Left renal cortex interstitium (tissue), 4 donors: ENCODE measurements around the gene FBXL13. TPM values are rescaled to one million over a fixed set of nuclear protein-coding genes. Genes with fewer than 3 reads are reported as not detected.
"Not testable (repeated sequence)": the region's sequence is repeated elsewhere in the genome, so short reads cannot be mapped to it uniquely, and the experiment has no call there.

Experiments used
- DNase-seq, 4 donors: peaks; one replicate each; pipeline ENCODE4 v3.0.0-alpha.2; 2013; ENCODE audit warnings: low read depth in 4 of 4, low spot score in 2 of 4, missing footprints in 1 of 4
- polyA plus RNA-seq, 4 donors: library from polyadenylated mRNA; unstranded; fragments of 120-200 nt; gene quantifications; one replicate each; pipeline ENCODE4 v1.2.1, GENCODE V29; 2013; ENCODE audit not compliant: insufficient read length in 4 of 4

The FBXL13 gene
- polyA plus RNA-seq, 4 donors = 1.5 to 4.1 (median 3.3) TPM

DNA sequence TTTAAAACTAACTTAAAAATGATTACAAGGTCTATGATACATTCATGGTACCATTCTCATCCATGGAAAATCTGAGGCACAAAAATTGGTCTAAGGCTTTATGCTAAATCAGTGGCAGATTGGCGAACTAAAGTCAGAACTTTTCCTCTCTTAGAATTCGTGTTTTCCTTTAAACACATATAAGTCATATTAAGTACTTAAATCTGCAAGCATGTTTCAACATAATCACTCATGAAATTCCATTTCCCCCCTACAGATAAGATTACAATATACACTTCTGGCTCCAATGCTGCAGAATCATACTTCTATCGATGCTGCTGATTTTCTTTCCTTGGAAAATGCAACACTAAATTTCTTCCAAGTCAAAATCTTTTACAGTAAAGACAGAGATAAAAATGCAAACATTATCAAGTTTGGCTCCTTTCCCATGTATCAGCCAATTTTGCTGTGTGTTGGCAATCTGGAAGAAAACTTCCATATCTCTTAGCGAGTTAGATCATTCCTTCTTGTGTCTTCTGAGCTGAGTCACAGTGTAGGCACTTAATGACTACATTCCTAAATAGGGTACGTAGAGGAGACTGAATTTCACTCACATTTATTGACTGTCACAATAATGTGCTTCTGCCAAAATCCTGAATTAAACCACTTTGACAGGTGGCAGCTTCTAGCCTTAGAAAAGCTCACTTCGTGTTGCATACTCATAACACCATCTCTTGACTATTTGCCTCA is 238.2 kb downstream of the FBXL13 start:
- no peak for DNase-seq

DNA sequence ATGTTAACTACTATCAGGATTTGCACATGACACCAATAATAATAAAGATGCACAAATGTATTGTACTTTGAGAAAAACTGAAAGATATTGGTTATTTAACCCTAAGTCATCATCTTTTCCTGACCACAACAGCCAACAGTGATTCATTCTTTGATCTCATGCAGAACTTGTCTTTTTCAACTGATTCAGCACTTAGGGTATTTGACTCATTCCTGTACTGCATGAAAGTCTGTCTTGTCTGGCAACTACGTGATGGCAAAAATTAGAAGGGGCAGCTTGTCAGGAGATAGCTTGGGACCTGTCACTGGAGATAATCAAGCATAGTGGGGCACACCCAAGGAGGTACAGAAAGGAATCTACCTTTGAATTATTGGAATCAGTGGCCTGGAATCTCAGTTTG is 239.6 kb downstream of the FBXL13 start:
- DNase-seq = no peak

GRCh38 chr7:102834466-102834865 is 240.1 kb downstream of the FBXL13 start:
- no peak for DNase-seq

DNA sequence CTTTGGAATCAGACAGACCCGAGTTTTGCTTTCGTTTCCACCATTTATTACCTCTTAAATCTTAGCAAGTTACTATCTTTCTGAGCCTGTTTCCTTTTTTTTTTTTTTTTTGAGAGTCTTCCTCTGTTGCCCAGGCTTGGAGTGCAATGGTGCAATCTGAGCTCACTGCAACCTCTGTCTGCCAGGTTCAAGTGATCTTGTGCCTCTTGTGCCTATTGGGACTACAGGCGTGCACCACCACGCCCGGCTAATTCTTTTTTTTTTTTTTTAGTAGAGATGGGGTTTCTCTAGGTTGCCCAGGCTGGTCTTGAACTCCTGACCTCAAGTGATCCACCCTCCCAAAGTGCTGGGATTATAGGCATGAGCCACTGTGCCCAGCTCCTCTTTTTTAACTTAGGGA is 241.3 kb downstream of the FBXL13 start:
- no peak for DNase-seq

DNA sequence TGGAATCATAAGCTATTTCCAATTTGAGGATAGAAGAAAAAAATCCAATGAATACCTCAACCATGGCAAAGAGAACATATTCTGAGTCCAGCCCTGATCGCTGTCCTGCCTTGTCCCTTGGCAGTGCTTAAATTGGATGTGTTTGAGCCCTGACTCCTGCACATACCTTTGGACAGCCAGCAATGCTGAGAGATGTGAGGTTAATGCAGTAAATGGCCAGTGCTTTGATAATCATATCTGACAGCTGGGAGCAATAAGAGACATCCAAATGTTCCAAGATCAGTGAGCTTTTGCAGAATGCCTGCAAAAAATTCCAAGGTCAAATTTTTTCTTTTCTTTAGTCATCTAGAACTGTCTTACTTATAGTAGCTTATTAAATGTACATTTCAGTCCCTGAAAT is 241.9 kb downstream of the FBXL13 start:
- no peak for DNase-seq

GRCh38 chr7:102830197-102830596 is 244.4 kb downstream of the FBXL13 start:
- no peak for DNase-seq

GRCh38 chr7:102829075-102829474 is 245.5 kb downstream of the FBXL13 start:
- no peak for DNase-seq

GRCh38 chr7:102828286-102828685 is 246.3 kb downstream of the FBXL13 start:
- DNase-seq = no peak

DNA sequence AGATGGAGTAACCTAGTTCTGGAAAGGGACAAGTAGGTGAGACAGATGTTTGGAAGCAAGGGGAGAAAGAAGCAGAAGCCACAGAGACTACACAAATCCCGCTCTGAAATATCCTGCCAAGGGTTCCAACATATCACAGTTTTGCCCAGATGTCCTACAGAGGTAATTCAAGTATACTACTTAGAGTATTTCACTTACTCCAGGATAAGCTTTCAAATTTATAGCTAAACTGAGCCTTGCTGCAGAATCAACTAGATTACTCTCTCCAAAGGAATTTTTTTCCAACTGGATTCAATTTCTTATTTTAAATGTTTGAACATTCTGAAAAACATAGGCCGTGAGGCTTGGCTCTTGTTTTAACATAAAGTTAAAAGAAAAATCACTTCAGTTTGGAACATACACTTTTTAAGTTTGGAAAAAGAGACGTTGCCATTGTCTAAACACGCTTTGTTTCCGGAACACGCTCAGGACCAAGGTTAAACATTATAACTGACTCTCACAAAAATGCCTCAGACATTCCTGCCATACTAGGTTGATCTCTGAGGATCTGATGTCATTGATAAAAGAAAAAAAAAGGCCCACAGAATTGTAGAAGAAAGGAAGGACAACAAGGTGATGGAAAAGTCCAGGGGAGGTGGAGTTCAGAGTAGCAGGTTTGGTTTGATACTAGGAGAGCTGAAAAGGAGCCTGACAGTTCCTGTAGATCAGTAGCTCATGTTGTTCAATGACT is 251.0 kb downstream of the FBXL13 start:
- no peak for DNase-seq

- DNase-seq = no peak
Observed at GRCh38 chr7:102821994-102822747, 252.4 kb downstream of the FBXL13 start.

DNA sequence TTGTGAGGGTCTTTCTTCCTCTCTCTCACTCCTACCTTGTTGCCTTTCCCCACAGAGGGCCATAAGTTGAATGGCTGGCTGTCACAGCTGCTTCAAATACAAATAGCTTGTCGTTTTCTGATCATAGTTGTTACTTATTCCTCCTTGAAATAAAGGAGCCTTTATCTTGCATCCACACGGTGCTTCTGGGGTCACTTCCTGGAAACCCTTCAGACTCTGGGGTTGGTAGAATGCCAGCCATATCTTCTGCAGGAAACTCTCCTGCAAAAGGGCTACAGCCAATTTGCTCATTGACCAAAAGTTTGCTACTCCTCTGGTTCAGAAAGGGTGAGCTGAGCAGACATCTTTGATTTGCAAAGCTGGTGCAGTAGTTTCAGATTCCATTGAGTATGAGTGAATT is 255.4 kb downstream of the FBXL13 start:
- DNase-seq = no peak

- DNase-seq = no peak
Observed at GRCh38 chr7:102817616-102818573, 256.7 kb downstream of the FBXL13 start.

- no peak for DNase-seq
Observed at GRCh38 chr7:102814025-102814471, 260.5 kb downstream of the FBXL13 start.

DNA sequence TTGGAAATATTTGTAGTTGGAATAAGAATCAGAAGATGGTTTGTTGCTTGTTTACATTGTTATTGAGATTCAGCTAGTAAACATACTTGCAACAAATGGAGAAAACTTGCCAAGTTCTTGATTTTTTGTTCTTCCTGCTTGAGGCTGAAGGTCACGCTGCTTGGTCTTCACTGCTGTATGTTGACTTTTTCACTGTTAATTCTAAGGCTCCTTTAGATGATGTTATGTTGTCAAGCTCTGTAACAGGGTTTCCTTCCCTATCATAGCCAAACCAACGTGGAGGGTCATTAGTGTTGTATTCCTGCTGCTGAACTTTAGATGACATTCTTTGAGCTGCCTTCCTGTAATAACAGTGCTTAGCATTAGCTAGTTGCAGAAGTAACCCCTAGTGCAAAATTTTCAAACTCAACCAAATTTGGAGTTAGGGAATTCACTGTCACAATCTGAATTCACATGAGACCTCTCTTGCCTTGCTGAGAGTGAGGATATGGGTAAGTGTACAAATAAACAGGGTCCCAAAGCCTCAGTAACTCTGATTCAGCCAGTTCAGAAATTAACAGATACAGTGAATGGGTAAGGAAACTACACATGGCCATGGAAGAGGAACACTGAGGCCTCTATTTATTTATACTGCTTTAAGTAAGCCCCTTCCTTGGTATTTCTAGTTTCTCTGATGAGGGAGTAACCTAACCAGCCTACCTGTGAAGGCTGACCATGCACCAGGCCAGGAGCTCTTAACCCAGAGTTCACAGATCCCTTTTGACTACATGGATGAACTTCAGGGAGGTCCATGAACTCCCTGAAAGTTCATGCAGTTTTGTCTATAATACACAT is 261.2 kb downstream of the FBXL13 start:
- no peak for DNase-seq

- no peak for DNase-seq
Observed at GRCh38 chr7:102811942-102812678, 262.5 kb downstream of the FBXL13 start.

- DNase-seq = no peak
Observed at GRCh38 chr7:102810916-102811315, 263.7 kb downstream of the FBXL13 start.

GRCh38 chr7:102806613-102807012 is 268.0 kb downstream of the FBXL13 start:
- no peak for DNase-seq

GRCh38 chr7:102795987-102796595 is 278.5 kb downstream of the FBXL13 start:
- not testable (repeated sequence) for DNase-seq
